HCT116 (cell line): ENCODE results near the gene SLAMF8. TPM values are rescaled to one million over a fixed set of nuclear protein-coding genes. Genes with fewer than 3 reads are reported as not detected.
A peak's percentile ranks its signal among the peaks of the same experiment; 100 is the strongest.

Experiments used
- ATAC-seq: fragments of 200-7000 bp; cut with Tn5 transposase; 2 replicates; pipeline ENCODE4 v1.9.1; 2020; ENCODE audit warnings: mild to moderate bottlenecking, moderate library complexity
- BruUV-seq: library from RNA; stranded (reverse); fragments of 400-500 nt; replicated peaks from 2 replicates; lab custom pipeline; 2021; lab: Mats Ljungman, UMichigan
- CTCF ChIA-PET: fragments of 300-600 bp; sonication (Branson Sonifier 250); formaldehyde crosslinking; loops from one replicate; lab custom pipeline; 2021; ENCODE audit warnings: antibody characterized with exemption; lab: Charles Lee
- POLR2A ChIA-PET: fragments of 300-600, 350-600 bp; sonication (Branson Sonifier 250); formaldehyde crosslinking; loops from one replicate; lab custom pipeline; 2021; ENCODE audit warnings: antibody characterized with exemption; lab: Charles Lee
- RAD21 ChIA-PET, 2 experiments: fragments of 300-600 bp; sonication (Branson Sonifier 250); formaldehyde crosslinking; loops; one replicate each; lab custom pipeline; 2023; ENCODE audit warnings: low total read pairs in 2 of 2; ENCODE audit not compliant: uncharacterized antibody in 2 of 2, unreplicated experiment in 2 of 2, low non-redundant PET in 1 of 2; lab: Charles Lee
- DNase-seq: peaks from one replicate; pipeline ENCODE4 v3.0.0-alpha.2; 2010; ENCODE audit warnings: low read depth, low spot score
- H2AFZ ChIP-seq: fragments of 200-600 bp; shearing (Covaris generic), sonication (generic); 2 replicates; pipeline ENCODE4 v1.6.1; 2017; ENCODE audit warnings: low read depth, mixed run types, mixed read lengths, antibody characterized with exemption, low read length; ENCODE audit not compliant: poor library complexity, severe bottlenecking
- H3K27ac ChIP-seq: 2 replicates; pipeline ENCODE4 v1.5.1; 2012; ENCODE audit warnings: low read depth, low read length
- H3K27me3 ChIP-seq: fragments of 200-600 bp; sonication (generic); 2 replicates; pipeline ENCODE4 v1.6.1; 2016; ENCODE audit warnings: mixed run types, low read length, mixed read lengths; ENCODE audit not compliant: insufficient read depth
- H3K36me3 ChIP-seq, 2 experiments: fragments of 200-500 bp in 1 of 2; fragments of 200-600 bp in 1 of 2; sonication (Bioruptor generic) in 1 of 2; sonication (generic) in 1 of 2; 2 replicates each; pipeline versions ENCODE4 v1.5.1 to v1.6.1; 2014 to 2016; ENCODE audit warnings: low read length in 2 of 2, inconsistent platforms in 1 of 2, mixed read lengths in 1 of 2, mixed run types in 1 of 2; ENCODE audit not compliant: insufficient read depth in 2 of 2, control insufficient read depth in 1 of 2
- H3K4me1 ChIP-seq, 2 experiments: fragments of 200-600 bp in 1 of 2; sonication (generic) in 1 of 2; 2 replicates each; pipeline versions ENCODE4 v1.5.1 to v1.6.1; 2012 to 2017; ENCODE audit warnings: low read length in 2 of 2, inconsistent platforms in 1 of 2, mild to moderate bottlenecking in 1 of 2, mixed read lengths in 1 of 2, mixed run types in 1 of 2, moderate library complexity in 1 of 2; ENCODE audit not compliant: insufficient read depth in 2 of 2, control insufficient read depth in 1 of 2
- H3K4me2 ChIP-seq: fragments of 200-600 bp; sonication (generic); 2 replicates; pipeline ENCODE4 v1.6.1; 2017; ENCODE audit warnings: mixed run types, low read length, mixed read lengths
- H3K4me3 ChIP-seq, 2 experiments: fragments of 200-600 bp in 1 of 2; sonication (generic) in 1 of 2; replicated peaks in 1 of 2; 2 replicates each; pipeline ENCODE4 v1.5.1; 2011 to 2016; ENCODE audit warnings: low read length in 2 of 2, control low read depth in 1 of 2, low read depth in 1 of 2, mild to moderate bottlenecking in 1 of 2, mixed read lengths in 1 of 2, mixed run types in 1 of 2
- H3K79me2 ChIP-seq: fragments of 200-600 bp; sonication (generic); 2 replicates; pipeline ENCODE4 v1.6.1; 2017; ENCODE audit warnings: mild to moderate bottlenecking, mixed run types, low read length, moderate library complexity, mixed read lengths; ENCODE audit not compliant: insufficient read depth
- H3K9ac ChIP-seq: fragments of 200-600 bp; sonication (generic); 2 replicates; pipeline ENCODE4 v1.6.1; 2016; ENCODE audit warnings: low read length, mixed read lengths
- H3K9me2 ChIP-seq: fragments of 200-600 bp; sonication (generic), shearing (Covaris generic); 2 replicates; pipeline ENCODE4 v1.6.1; 2017; ENCODE audit warnings: mixed run types, mild to moderate bottlenecking, moderate library complexity; ENCODE audit not compliant: insufficient read depth
- H3K9me3 ChIP-seq, 2 experiments: fragments of 200-500 bp in 1 of 2; fragments of 200-600 bp in 1 of 2; sonication (Bioruptor generic) in 1 of 2; sonication (generic) in 1 of 2; 2 replicates each; pipeline ENCODE4 v1.6.1; 2014 to 2017; ENCODE audit warnings: low read length in 2 of 2, mixed read lengths in 2 of 2, inconsistent platforms in 1 of 2, low read depth in 1 of 2, mild to moderate bottlenecking in 1 of 2, mixed run types in 1 of 2, moderate library complexity in 1 of 2; ENCODE audit not compliant: control insufficient read depth in 1 of 2, insufficient read depth in 1 of 2
- H4K20me1 ChIP-seq: fragments of 200-600 bp; sonication (generic), shearing (Covaris generic); 2 replicates; pipeline ENCODE4 v1.6.1; 2017; ENCODE audit warnings: mixed run types, mild to moderate bottlenecking, moderate library complexity; ENCODE audit not compliant: insufficient read depth
- CBX3 ChIP-seq: IDR thresholded peaks from 2 replicates; pipeline ENCODE4 v1.6.1; 2012; ENCODE audit warnings: low read depth
- CEBPB ChIP-seq: IDR thresholded peaks from 2 replicates; pipeline ENCODE4 v1.6.1; 2012; ENCODE audit warnings: low read depth
- EGR1 ChIP-seq: IDR thresholded peaks from 2 replicates; pipeline ENCODE4 v1.6.1; 2012; ENCODE audit warnings: low read depth
- EZH2 ChIP-seq: fragments of 200-600 bp; sonication (generic); IDR thresholded peaks from 2 replicates; pipeline ENCODE4 v1.6.1; 2017; ENCODE audit warnings: antibody characterized with exemption, mixed run types
- POLR2A ChIP-seq: IDR thresholded peaks from 2 replicates; pipeline ENCODE4 v1.7.0; 2011; ENCODE audit warnings: borderline replicate concordance; ENCODE audit not compliant: insufficient read depth, insufficient read length; ENCODE audit errors: extremely low read depth
- RAD21 ChIP-seq: IDR thresholded peaks from 2 replicates; pipeline ENCODE4 v1.6.1; 2012; ENCODE audit warnings: low read depth, mild to moderate bottlenecking
- REST ChIP-seq: IDR thresholded peaks from 2 replicates; pipeline ENCODE4 v1.6.1; 2012; ENCODE audit warnings: low read depth
- intact Hi-C: fragments of 100-400 bp; cut with micrococcal nuclease; formaldehyde crosslinking; loops from 2 replicates; pipeline ENCODE4 v1.10.0; 2022
- total RNA-seq: library from RNA; stranded (reverse); gene quantifications from one replicate; pipeline ENCODE4 v1.2.1, GENCODE V29; 2021; ENCODE audit not compliant: unreplicated experiment
- TF ChIP-seq, protein P1 (sequence below): IDR thresholded peaks from 2 replicates; pipeline ENCODE4 v1.6.1; 2012
- TF ChIP-seq, protein P2 (sequence below), 3 experiments: fragments of 200-600 bp in 1 of 3; sonication (generic) in 1 of 3; IDR thresholded peaks in 2 of 3; conservative IDR thresholded peaks in 1 of 3; 2 replicates each; pipeline ENCODE4 v1.5.1; 2012 to 2017; ENCODE audit warnings: low read depth in 2 of 3, low read length in 2 of 3, antibody characterized with exemption in 1 of 3, borderline replicate concordance in 1 of 3, control low read depth in 1 of 3, mild to moderate bottlenecking in 1 of 3, mixed read lengths in 1 of 3, mixed run types in 1 of 3, moderate library complexity in 1 of 3; ENCODE audit not compliant: insufficient read depth in 1 of 3

The SLAMF8 gene
- total RNA-seq, 1 experiment from 2014 or later = not detected

DNA sequence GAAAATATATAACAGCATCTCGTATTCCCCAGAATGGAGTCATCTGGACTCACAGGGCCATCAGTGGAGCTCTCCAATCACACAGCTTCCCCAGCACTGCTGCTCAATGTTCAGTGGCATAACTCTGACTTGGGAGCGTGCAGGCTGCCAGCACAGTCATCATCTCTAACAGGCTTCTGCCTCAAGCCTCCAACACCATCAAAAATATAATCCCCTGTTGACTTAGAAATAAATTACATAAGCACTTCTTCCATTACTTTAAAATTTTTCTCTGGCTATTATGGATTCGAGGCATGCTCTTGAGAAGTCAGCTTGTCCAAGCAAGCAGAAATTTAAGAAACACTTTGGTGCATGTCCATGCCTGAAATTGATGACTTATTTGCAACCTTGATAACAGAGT is 39.7 kb upstream of the SLAMF8 start (continued):
- TF ChIP-seq CEBPB (no peak), CBX3 (no peak), REST (no peak)
- TF ChIP-seq, all 23 proteins: peak for 0

- Histone ChIP-seq H2AFZ (no peak overlapping the region), H3K4me1 (no peaks in the 10 kb centered on the region), H3K9ac (no peak overlapping the region), H4K20me1 (no peaks in the 10 kb centered on the region), H3K9me2 (no peaks in the 10 kb centered on the region), H3K4me2 (no peak overlapping the region), H3K9me3 (no peaks in the 10 kb centered on the region), H3K27ac (no peak overlapping the region), H3K27me3 (peaks cover 19% of the 10 kb centered on the region; the same call in 1 of the 2 replicates), H3K79me2 (no peaks in the 10 kb centered on the region), H3K4me3 (no peak overlapping the region), H3K36me3 (no peaks in the 10 kb centered on the region)
- DNase-seq (peak; percentile 24), ATAC-seq (peak; percentile 85)
- intact Hi-C loops = loop anchor here (10.0 kb wide), 1 partner anchor 366 kb away; no protein-coding TSS in a partner anchor
- RAD21 ChIA-PET = no interaction called here
- CTCF ChIA-PET = interaction anchor here (0.7 to 1.2 kb wide), 14 partner anchors 9 to 658 kb away, joined by 3 to 17 read pairs (median 4); partner anchors contain the start of genes DUSP23 and IGSF9
- TF ChIP-seq, protein P1, sequence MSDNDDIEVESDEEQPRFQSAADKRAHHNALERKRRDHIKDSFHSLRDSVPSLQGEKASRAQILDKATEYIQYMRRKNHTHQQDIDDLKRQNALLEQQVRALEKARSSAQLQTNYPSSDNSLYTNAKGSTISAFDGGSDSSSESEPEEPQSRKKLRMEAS = peak; percentile 28; the same call in 1 of the 2 replicates
- TF ChIP-seq EZH2 (no peak), RAD21 (peak; percentile 64), CBX3 (0 out of 2 replicates have a peak, but pooled peaks have one; percentile 12), POLR2A (no peak), EGR1 (no peak)
- TF ChIP-seq, protein P2, sequence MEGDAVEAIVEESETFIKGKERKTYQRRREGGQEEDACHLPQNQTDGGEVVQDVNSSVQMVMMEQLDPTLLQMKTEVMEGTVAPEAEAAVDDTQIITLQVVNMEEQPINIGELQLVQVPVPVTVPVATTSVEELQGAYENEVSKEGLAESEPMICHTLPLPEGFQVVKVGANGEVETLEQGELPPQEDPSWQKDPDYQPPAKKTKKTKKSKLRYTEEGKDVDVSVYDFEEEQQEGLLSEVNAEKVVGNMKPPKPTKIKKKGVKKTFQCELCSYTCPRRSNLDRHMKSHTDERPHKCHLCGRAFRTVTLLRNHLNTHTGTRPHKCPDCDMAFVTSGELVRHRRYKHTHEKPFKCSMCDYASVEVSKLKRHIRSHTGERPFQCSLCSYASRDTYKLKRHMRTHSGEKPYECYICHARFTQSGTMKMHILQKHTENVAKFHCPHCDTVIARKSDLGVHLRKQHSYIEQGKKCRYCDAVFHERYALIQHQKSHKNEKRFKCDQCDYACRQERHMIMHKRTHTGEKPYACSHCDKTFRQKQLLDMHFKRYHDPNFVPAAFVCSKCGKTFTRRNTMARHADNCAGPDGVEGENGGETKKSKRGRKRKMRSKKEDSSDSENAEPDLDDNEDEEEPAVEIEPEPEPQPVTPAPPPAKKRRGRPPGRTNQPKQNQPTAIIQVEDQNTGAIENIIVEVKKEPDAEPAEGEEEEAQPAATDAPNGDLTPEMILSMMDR (IDR thresholded peaks at IDR 0.05 in 2 of 3, conservative IDR thresholded peaks at IDR 0.05 in 1 of 3; ENCODE audit: borderline replicate concordance in 1 of 3, insufficient read depth in 1 of 3, low read depth in 2 of 3, low read length in 2 of 3) = peak; percentile 54 to 74 (median 65); a peak in 5 of 6 replicates
- POLR2A ChIA-PET = no interaction called here
- no TSS peak for BruUV-seq
Measured at GRCh38 chr1:159790237-159790917, 36.3 kb upstream of the SLAMF8 start.
